ENCODE measurements around the gene MB.

GRCh38 chr22:35567351-35568141 lies 49.6 kb downstream of the MB start:
- TF ChIP-seq, protein P1, sequence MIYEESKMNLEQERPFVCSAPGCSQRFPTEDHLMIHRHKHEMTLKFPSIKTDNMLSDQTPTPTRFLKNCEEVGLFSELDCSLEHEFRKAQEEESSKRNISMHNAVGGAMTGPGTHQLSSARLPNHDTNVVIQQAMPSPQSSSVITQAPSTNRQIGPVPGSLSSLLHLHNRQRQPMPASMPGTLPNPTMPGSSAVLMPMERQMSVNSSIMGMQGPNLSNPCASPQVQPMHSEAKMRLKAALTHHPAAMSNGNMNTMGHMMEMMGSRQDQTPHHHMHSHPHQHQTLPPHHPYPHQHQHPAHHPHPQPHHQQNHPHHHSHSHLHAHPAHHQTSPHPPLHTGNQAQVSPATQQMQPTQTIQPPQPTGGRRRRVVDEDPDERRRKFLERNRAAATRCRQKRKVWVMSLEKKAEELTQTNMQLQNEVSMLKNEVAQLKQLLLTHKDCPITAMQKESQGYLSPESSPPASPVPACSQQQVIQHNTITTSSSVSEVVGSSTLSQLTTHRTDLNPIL (CRISPR knock-in tag; IDR thresholded peaks at IDR 0.05; ENCODE audit: low read depth), result no peak
- no peak for TF ChIP-seq ZC3H10 (CRISPR knock-in tag; IDR thresholded peaks at IDR 0.05)
- no peak for TF ChIP-seq OSR1 (CRISPR knock-in tag; IDR thresholded peaks at IDR 0.05)
- TF ChIP-seq PPARA (CRISPR knock-in tag; IDR thresholded peaks at IDR 0.05; ENCODE audit: borderline replicate concordance), result no peak
- no peak for TF ChIP-seq SNAI2 (CRISPR knock-in tag; IDR thresholded peaks at IDR 0.05)
- no peak for TF ChIP-seq GLIS3 (CRISPR knock-in tag; IDR thresholded peaks at IDR 0.05)
- TF ChIP-seq ZNF565 (CRISPR knock-in tag; conservative IDR thresholded peaks at IDR 0.05; ENCODE audit: low read depth), result no peak
- no peak for TF ChIP-seq PATZ1 (CRISPR knock-in tag; IDR thresholded peaks at IDR 0.05; ENCODE audit: borderline replicate concordance)
- TF ChIP-seq RARB (CRISPR knock-in tag; IDR thresholded peaks at IDR 0.05), result no peak
- no peak for TF ChIP-seq CSDC2 (CRISPR knock-in tag; IDR thresholded peaks at IDR 0.05)
- no peak for TF ChIP-seq ZFP30 (CRISPR knock-in tag; IDR thresholded peaks at IDR 0.05)
- no peak for TF ChIP-seq TCF4 (CRISPR knock-in tag; IDR thresholded peaks at IDR 0.05; ENCODE audit: borderline replicate concordance)
- TF ChIP-seq ISL1 (CRISPR knock-in tag; IDR thresholded peaks at IDR 0.05), result no peak

Measured in SK-N-SH treated with all-trans-retinoic acid at 6 μM for 48 hours (cell line).